Measurements from ENCODE around the gene SMIM28. TPM values are rescaled to one million over a fixed set of nuclear protein-coding genes. Genes with fewer than 3 reads are reported as not detected.

The SMIM28 gene
- total RNA-seq, 2 donors from 2014 or later, result not detected

DNA sequence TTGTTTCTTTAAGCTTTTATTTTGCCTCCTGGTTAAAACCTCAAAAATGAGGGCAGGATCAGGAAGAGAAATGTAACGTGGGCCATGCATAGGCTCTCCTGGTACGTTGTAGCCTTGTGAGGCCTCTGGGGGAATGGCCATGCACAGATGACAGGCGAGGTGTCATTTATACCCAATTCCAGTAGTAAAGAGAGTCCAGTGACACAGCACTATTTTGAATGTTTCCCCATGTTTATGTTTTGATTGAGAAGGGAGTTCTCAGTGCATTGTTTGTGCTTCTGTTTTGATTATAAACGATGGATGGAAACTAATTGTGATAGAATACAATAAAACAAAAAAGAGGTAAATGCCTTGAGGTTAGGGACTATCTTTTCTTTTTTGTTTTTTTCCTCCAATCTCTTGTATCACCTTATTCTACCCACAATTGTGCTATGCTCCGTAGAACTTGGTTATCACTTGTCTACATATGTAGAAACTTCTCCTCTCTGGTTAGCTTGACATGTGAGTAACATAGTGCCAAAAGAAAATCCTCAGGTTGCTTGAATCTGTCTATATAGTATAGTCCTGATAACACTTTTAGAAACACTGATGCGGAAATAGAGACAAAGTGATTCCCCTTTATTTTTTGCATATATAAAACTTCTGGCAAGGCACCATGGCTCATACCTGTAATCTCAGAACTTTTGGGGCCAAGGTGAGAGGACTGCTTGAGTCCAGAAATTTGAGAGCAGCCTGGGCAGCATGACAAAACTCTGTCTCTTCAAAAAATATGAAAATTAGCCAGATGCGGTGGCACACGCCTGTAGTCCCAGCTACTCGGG, 6.9 kb upstream of the SMIM28 start:
- H3K4me1 ChIP-seq, result no peaks in the 10 kb centered on the region
- TF ChIP-seq, protein P1, sequence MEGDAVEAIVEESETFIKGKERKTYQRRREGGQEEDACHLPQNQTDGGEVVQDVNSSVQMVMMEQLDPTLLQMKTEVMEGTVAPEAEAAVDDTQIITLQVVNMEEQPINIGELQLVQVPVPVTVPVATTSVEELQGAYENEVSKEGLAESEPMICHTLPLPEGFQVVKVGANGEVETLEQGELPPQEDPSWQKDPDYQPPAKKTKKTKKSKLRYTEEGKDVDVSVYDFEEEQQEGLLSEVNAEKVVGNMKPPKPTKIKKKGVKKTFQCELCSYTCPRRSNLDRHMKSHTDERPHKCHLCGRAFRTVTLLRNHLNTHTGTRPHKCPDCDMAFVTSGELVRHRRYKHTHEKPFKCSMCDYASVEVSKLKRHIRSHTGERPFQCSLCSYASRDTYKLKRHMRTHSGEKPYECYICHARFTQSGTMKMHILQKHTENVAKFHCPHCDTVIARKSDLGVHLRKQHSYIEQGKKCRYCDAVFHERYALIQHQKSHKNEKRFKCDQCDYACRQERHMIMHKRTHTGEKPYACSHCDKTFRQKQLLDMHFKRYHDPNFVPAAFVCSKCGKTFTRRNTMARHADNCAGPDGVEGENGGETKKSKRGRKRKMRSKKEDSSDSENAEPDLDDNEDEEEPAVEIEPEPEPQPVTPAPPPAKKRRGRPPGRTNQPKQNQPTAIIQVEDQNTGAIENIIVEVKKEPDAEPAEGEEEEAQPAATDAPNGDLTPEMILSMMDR (IDR thresholded peaks at IDR 0.05), result no peak
- DNase-seq (ENCODE audit: low spot score), result no peak
- no peak overlapping the region for H3K27ac ChIP-seq
- H3K27me3 ChIP-seq, result no peaks in the 10 kb centered on the region
- no peak overlapping the region for H3K4me3 ChIP-seq
- peaks cover 0 to 3% of the 10 kb centered on the region in 2 donors for H3K9me3 ChIP-seq
- no peaks in the 10 kb centered on the region for H3K36me3 ChIP-seq

DNA sequence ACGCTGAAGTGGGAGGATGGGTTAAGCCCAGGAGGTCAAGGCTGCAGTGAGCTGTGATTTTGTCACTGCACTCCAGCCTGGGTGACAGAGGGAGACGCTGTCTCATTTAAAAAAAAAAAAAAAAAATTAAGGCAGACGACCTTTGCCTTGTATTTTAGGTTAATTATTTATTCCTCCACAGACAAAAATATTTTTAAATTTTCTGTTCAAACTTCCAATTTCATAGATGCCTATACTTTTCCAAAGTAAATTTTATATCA, 6.3 kb upstream of the SMIM28 start:
- Histone ChIP-seq H3K4me1 (no peaks in the 10 kb centered on the region), H3K4me3 (no peak overlapping the region), H3K27ac (no peak overlapping the region), H3K27me3 (no peaks in the 10 kb centered on the region), H3K9me3 (peaks cover 0 to 3% of the 10 kb centered on the region in 2 donors), H3K36me3 (no peaks in the 10 kb centered on the region)
- TF ChIP-seq, protein P1 (IDR thresholded peaks at IDR 0.05), result no peak
- no peak for DNase-seq (ENCODE audit: low spot score)

DNA sequence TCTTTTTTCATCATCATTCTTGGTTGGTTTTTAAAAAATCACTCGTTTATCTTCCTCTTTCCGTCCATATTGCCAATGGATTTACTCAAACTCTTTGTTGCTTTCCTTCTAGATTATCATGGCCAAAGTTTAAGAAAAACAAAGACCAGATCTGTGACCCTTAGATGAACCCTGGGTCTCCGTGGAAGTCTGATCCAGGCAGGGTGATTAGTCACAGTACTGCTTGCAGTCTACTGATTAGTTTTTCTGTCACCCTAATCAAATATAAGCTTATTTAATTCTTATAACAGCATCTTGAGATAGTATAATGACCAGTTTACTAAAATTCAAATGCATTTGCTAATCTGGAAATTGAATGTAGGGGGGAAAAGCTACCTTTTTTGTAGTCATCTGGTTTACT, 6.0 kb upstream of the SMIM28 start:
- Histone ChIP-seq H3K4me1 (no peaks in the 10 kb centered on the region), H3K4me3 (no peak overlapping the region), H3K9me3 (peaks cover 0 to 3% of the 10 kb centered on the region in 2 donors), H3K27me3 (no peaks in the 10 kb centered on the region), H3K36me3 (no peaks in the 10 kb centered on the region), H3K27ac (no peak overlapping the region)
- no peak for DNase-seq (ENCODE audit: low spot score)
- TF ChIP-seq, protein P1 (IDR thresholded peaks at IDR 0.05), result no peak

DNA sequence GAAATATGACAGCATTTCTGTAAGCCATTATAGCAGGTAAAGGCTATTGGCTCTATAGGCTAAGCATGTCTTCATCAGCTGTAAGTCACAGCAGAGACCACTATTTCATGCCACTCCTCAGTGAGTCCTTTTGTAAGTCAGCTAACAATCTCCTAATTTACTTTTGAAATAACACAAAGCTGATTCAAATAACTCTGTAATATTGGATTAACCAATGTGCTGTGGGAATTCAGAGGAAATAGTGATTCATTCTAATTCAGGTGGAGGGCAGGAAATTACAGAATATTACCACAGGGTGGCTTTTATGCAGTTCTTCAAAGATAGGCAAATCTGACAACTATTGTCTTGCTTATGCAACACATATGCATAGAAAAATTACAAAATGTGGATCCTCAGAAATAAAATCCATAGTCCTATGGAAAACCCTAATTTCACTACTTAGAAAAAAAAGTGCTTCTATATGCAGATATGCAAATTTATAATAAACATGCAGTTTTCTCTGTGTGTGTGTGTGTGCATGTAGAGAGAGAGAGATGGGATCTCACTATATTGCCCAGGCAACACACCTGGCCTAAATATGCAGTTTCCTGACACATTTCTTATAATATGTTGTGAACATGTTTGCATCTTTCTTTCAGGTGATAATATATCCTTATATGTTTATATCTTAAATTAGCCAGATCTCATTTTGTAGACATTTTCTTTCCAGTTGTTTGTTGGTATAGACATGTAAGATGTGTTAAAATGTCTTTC, 4.8 kb upstream of the SMIM28 start:
- DNase-seq (ENCODE audit: low spot score), result no peak
- TF ChIP-seq, protein P1 (IDR thresholded peaks at IDR 0.05), result peak in 1 of 2 donors; percentile 16
- no peak overlapping the region for H3K4me3 ChIP-seq
- H3K27me3 ChIP-seq, result no peaks in the 10 kb centered on the region
- H3K9me3 ChIP-seq, result peaks cover 0 to 3% of the 10 kb centered on the region in 2 donors
- H3K36me3 ChIP-seq, result no peaks in the 10 kb centered on the region
- no peaks in the 10 kb centered on the region for H3K4me1 ChIP-seq
- H3K27ac ChIP-seq, result no peak overlapping the region

DNA sequence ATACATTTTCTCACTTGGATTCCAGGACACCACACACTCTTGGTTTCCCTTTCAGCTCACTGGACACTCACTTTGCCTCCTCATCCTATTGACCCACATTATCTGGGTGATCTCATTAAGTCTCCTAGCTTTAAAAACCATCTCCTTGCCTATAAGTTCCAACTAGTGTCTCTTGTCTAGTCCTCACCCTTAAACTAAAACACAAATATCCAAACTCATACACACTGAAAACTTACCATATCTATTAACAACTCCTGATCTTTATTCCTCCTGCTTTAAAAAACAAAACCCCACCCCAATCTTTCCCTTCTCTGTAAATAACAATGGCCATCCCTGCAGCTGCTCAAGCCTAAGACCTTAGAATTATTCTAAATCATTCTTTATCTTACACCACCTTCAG, 3.5 kb upstream of the SMIM28 start:
- H3K27me3 ChIP-seq, result no peaks in the 10 kb centered on the region
- no peaks in the 10 kb centered on the region for H3K4me1 ChIP-seq
- TF ChIP-seq, protein P1 (IDR thresholded peaks at IDR 0.05), result no peak
- H3K27ac ChIP-seq, result no peak overlapping the region
- no peak overlapping the region for H3K4me3 ChIP-seq
- DNase-seq (ENCODE audit: low spot score), result no peak
- no peaks in the 10 kb centered on the region for H3K36me3 ChIP-seq
- no peaks in the 10 kb centered on the region for H3K9me3 ChIP-seq
